ENCODE measurements around the gene RIPPLY2.
"Not testable (repeated sequence)": the region's sequence is repeated elsewhere in the genome, so short reads cannot be mapped to it uniquely, and the experiment has no call there.

The RIPPLY2 gene

GRCh38 chr6:83853178-83854000 lies at the start of gene RIPPLY2:
TSS of gene RIPPLY2 (plus strand) at chr6:83853360. CDS start at chr6:83853417, 57 bp downstream.
- no peak for DNase-seq (ENCODE audit: low read depth, low spot score)

GRCh38 chr6:83803492-83803891 lies 49.7 kb upstream of the RIPPLY2 start:
- not testable (repeated sequence) for DNase-seq (ENCODE audit: low read depth, low spot score)

- no peak for DNase-seq (ENCODE audit: low read depth, low spot score)
These were observed 48.3 kb upstream of the RIPPLY2 start for GRCh38 chr6:83804886-83805285.

DNA sequence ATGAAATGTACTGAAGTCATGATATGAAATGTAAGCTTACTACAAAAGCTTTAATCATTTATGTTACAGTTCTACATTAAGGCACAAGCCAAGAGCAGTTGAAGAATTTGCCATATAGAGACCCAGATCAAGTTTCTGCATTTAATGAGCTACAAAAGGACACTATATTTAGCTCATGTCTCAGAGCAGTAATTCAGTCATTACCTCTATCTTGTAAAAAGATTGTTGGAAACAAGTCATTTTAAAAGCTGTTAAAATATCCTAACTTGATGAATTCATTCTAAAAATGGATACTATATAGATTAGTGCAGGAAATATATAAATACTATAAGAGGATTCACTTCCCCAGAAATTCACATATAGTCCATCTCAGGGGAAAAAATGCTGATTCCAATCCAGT lies 45.2 kb upstream of the RIPPLY2 start:
- DNase-seq (ENCODE audit: low read depth, low spot score) = no peak

GRCh38 chr6:83808926-83809325 lies 44.2 kb upstream of the RIPPLY2 start:
- DNase-seq (ENCODE audit: low read depth, low spot score) = no peak

DNA sequence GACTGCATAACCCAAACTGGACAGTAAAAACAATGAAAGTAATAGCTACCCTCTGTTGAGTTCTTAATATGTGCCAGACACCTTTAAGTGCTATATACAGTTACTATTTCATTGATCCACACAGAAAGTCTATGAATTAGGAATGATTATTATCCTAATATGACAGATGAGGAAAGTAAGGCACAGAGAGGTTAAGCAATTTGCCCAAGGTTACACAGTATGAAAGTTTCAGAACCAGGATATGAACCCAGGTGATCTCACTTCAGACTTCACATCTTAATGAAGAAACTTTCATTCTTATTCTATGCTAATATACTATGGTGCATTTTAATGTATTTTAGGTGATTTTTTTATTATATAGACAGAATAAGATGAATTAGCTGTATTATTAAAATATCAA lies 40.6 kb upstream of the RIPPLY2 start:
- DNase-seq (ENCODE audit: low read depth, low spot score) = no peak

DNA sequence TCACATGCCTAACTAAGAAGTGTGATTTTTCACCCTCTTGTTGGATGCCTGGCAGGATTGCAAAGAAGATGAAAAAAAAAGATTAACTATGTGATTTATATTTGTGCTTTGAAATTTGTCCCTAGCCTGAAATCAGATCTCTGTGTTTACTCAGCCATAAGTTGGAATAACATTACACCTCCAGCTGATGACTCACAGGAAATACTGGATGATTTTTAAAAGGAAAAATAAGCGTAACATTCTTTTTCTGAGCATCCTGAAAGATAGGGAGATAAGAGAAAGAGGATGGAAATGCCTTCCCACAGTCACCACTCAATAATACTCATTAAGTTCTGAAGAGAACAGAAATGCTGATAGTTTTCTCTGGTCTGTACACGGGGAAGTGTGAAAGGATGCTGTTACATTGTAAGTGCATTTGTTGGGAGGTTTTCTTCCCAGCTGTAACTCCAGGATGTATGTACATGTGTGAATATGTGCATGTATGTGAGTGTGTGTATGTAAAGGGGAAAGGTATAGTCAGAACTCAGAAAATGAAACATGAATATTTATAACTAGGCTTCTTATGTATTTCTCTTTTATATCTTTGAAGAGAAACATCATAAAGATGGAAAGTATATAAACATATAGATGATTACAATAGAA lies 37.4 kb upstream of the RIPPLY2 start:
- DNase-seq (ENCODE audit: low read depth, low spot score) = no peak

- DNase-seq (ENCODE audit: low read depth, low spot score) = no peak
These were observed 30.5 kb upstream of the RIPPLY2 start for GRCh38 chr6:83822629-83823169.

DNA sequence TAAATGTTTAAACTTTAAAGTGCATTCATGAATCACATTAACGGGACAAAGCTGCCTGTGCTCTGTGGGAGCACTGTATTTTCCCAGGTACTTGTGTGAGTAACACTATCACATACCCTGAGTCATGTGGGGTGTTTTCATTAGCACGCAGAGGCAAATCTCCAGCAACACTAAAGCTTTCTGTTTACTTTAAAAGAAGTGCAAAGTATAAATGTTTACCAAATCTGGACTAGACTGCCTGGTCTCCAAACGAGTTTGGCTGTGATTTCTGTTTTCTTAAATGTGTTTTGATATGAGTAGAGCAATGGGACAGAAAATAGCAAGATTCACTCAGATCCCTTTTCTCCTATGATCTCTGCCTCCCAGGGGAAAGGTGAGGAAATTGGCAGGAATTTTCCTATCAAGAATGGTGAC lies 28.8 kb upstream of the RIPPLY2 start:
- DNase-seq (ENCODE audit: low read depth, low spot score) = peak; percentile 45

GRCh38 chr6:83824831-83825230 lies 28.3 kb upstream of the RIPPLY2 start:
- no peak for DNase-seq (ENCODE audit: low read depth, low spot score)

DNA sequence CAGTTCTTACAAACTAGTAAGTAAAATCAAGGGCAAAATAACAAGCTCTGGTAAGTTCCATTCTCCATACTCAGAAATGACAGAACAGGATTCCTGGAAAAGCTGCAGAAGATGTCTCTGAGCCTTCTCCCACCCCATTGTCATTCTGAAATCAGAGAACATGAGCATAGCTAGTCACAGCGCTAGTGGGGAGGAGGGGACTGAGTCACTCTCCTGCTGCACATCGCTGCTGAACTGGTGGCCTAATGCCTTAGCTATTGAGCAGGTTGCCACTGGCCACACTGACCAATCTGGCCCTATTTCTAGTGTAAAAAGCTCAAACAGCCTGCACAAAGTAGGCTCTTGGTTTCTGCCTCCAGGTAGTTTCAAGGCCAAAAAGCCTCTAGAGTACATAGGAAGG lies 26.1 kb upstream of the RIPPLY2 start:
- no peak for DNase-seq (ENCODE audit: low read depth, low spot score)

DNA sequence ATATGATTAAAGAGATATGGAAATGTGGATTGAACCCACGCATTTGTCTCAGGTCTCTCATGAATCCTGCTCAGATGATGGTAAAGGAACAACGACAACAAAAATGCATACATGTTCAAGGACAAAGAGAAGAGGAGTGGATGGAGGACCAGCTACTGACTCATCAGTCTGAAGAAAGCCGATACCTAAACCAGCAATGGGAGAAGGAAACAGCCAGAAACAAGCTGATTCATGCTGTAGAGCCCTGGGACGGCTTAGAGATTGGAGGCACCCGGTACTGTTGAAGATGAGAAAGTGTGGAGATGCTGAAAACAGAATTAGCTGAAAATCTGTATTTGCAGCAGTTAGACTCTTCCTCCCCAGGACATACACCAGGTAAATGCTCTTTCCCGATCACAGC lies 14.4 kb upstream of the RIPPLY2 start:
- DNase-seq (ENCODE audit: low read depth, low spot score) = no peak

- DNase-seq (ENCODE audit: low read depth, low spot score) = no peak
These were observed 9.0 kb upstream of the RIPPLY2 start for GRCh38 chr6:83844170-83844569.

DNA sequence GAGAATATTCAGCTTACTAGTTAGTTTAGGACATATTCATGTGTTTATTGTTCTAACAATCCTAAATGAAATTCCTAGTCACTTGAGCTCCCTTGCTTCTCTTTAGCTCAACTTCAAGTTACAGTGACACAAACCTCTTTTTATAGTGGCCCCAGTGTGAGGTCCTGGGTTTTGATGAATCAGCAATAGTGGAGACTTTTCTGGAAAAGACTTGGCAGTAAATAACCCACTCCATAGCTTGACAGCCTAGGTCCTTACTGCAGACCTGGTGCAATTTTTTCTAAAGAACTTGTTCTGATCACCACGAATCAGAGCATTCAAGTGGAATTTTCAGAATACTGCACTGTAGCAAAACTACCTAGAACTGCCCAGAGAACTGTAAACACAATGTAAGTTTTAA lies 6.9 kb upstream of the RIPPLY2 start:
- DNase-seq (ENCODE audit: low read depth, low spot score) = no peak

DNA sequence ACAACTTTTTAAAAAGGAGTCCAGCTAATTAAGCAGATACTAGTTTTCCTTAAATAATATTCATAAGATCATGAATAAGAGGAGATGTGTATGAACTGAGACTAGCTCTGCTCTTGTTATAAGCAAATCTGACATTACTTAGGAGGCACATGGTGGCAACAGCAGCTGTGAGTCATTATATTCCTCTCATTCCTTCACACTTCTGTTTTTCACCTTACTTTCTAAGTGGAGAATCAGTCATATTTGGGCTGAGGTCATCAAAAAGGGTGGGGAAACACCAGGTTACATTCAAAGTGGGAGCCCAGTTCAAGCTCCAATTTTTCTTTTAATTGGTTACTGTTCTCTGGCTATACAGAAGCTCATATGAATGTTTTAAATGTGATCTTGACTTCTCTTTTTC lies 6.0 kb upstream of the RIPPLY2 start:
- no peak for DNase-seq (ENCODE audit: low read depth, low spot score)

GRCh38 chr6:83849127-83849526 lies 4.0 kb upstream of the RIPPLY2 start:
- no peak for DNase-seq (ENCODE audit: low read depth, low spot score)

- DNase-seq (ENCODE audit: low read depth, low spot score) = no peak
These were observed 3.5 kb upstream of the RIPPLY2 start for GRCh38 chr6:83849610-83850009.

- DNase-seq (ENCODE audit: low read depth, low spot score) = no peak
These were observed 507 bp upstream of the RIPPLY2 start for GRCh38 chr6:83852528-83853177.

- DNase-seq (ENCODE audit: low read depth, low spot score) = no peak
These were observed 891 bp downstream of the RIPPLY2 start for GRCh38 chr6:83854001-83854501.

GRCh38 chr6:83854766-83855165 lies 1.6 kb downstream of the RIPPLY2 start:
- no peak for DNase-seq (ENCODE audit: low read depth, low spot score)

GRCh38 chr6:83859410-83860358 lies 6.5 kb downstream of the RIPPLY2 start, which contains the start of gene CYB5R4:
TSS of gene CYB5R4 (plus strand) at chr6:83859689. CDS start at chr6:83859783, 94 bp downstream.
- DNase-seq (ENCODE audit: low read depth, low spot score) = peak; percentile 90

Data from smooth muscle cell of the brain vasculature (primary cell).